ENCODE measurements around the gene OR51L1.

Gene OR51L1

GRCh38 chr11:5046754-5047330 is 52.2 kb downstream of the OR51L1 start:
- DNase-seq (ENCODE audit: low read depth) = no peak

Measured in non-pigmented ciliary epithelial cell (primary cell).